Fibroblast of lung (primary cell): ENCODE measurements around the gene ZNF829. TPM values are rescaled to one million over a fixed set of nuclear protein-coding genes. Genes with fewer than 3 reads are reported as not detected.

Experiments used
- DNase-seq, 2 donors: peaks; one replicate each; pipeline versions ENCODE4 v3.0.0 to v3.0.0-alpha.2; 2010; ENCODE audit warnings: low read depth in 2 of 2
- H2AFZ ChIP-seq: 2 replicates; pipeline ENCODE4 v1.5.1; 2012; ENCODE audit warnings: low read length, control low read depth, inconsistent platforms
- H3K27ac ChIP-seq: 2 replicates; pipeline ENCODE4 v1.5.1; 2011; ENCODE audit warnings: low read length, control low read depth; ENCODE audit not compliant: insufficient read depth
- H3K27me3 ChIP-seq: 2 replicates; pipeline ENCODE4 v1.5.1; 2011; ENCODE audit warnings: mild to moderate bottlenecking, low read length; ENCODE audit not compliant: control insufficient read depth, insufficient read depth
- H3K36me3 ChIP-seq: 2 replicates; pipeline ENCODE4 v1.5.1; 2011; ENCODE audit warnings: low read length; ENCODE audit not compliant: control insufficient read depth, insufficient read depth
- H3K4me1 ChIP-seq: 2 replicates; pipeline ENCODE4 v1.5.1; 2011; ENCODE audit warnings: low read length; ENCODE audit not compliant: control insufficient read depth, insufficient read depth; ENCODE audit errors: extremely low read depth
- H3K4me2 ChIP-seq: 2 replicates; pipeline ENCODE4 v1.5.1; 2011; ENCODE audit warnings: low read length, control low read depth; ENCODE audit not compliant: insufficient read depth; ENCODE audit errors: extremely low read depth
- H3K4me3 ChIP-seq, 4 experiments: fragments of 200-600 bp in 1 of 4; sonication (generic) in 1 of 4; replicated peaks in 1 of 4; 2 replicates each; pipeline ENCODE4 v1.5.1; 2011 to 2016; ENCODE audit warnings: low read length in 4 of 4, low read depth in 3 of 4, mild to moderate bottlenecking in 3 of 4, control low read depth in 2 of 4, inconsistent platforms in 1 of 4, mixed read lengths in 1 of 4; ENCODE audit not compliant: insufficient read depth in 1 of 4; ENCODE audit errors: control extremely low read depth in 1 of 4
- H3K79me2 ChIP-seq: 2 replicates; pipeline ENCODE4 v1.5.1; 2012; ENCODE audit warnings: mild to moderate bottlenecking, low read length, inconsistent platforms; ENCODE audit not compliant: control insufficient read depth, insufficient read depth
- H3K9ac ChIP-seq: 2 replicates; pipeline ENCODE4 v1.5.1; 2011; ENCODE audit warnings: mild to moderate bottlenecking, low read length, control low read depth; ENCODE audit not compliant: insufficient read depth
- H3K9me3 ChIP-seq: 2 replicates; pipeline ENCODE4 v1.5.1; 2012; ENCODE audit warnings: low read depth, low read length; ENCODE audit not compliant: control insufficient read depth, insufficient read depth
- H4K20me1 ChIP-seq: 2 replicates; pipeline ENCODE4 v1.5.1; 2011; ENCODE audit warnings: low read length; ENCODE audit not compliant: control insufficient read depth, insufficient read depth; ENCODE audit errors: extremely low read depth
- CTCF ChIP-seq, 2 donors: IDR thresholded peaks in 1 of 2; conservative IDR thresholded peaks in 1 of 2; 1 replicate in 1 of 2; 2 replicates in 1 of 2; pipeline ENCODE4 v1.5.1; 2011 to 2012; ENCODE audit warnings: low read length in 2 of 2, control low read depth in 1 of 2, inconsistent platforms in 1 of 2, low read depth in 1 of 2, mild to moderate bottlenecking in 1 of 2
- EZH2 ChIP-seq: IDR thresholded peaks from 2 replicates; pipeline ENCODE4 v1.5.1; 2012; ENCODE audit warnings: low read length, control low read depth, mild to moderate bottlenecking; ENCODE audit errors: missing control alignments
- polyA minus RNA-seq: library from RNA; depleted of rRNA, polyadenylated mRNA; stranded (reverse); fragments of >200 nt; gene quantifications from 2 replicates; pipeline ENCODE4 v1.2.3, GENCODE V29; 2011; ENCODE audit warnings: low replicate concordance
- polyA plus RNA-seq, 2 donors: library from polyadenylated mRNA; depleted of rRNA in 1 of 2; stranded (reverse) in 1 of 2; unstranded in 1 of 2; fragments of >200 nt; gene quantifications; 2 replicates each; pipeline ENCODE4 v1.2.1, GENCODE V29; 2011 to 2012; ENCODE audit warnings: missing spikeins in 1 of 2
- total RNA-seq: library from RNA; depleted of rRNA; stranded (reverse); fragments of >200 nt; gene quantifications from 2 replicates; pipeline ENCODE4 v1.2.1, GENCODE V29; 2014

The ZNF829 gene
- total RNA-seq (2.5 and 2.8 TPM in 2 replicates), polyA plus RNA-seq (2.2 and 2.3 TPM in 2 replicates), polyA minus RNA-seq (0.78 TPM in 1 of 2 replicates, not detected in the other)
- polyA plus RNA-seq (2012) = 1.6 and 2.1 TPM in 2 replicates

GRCh38 chr19:36915992-36916830 lies at the start of gene ZNF829, which contains the start of gene ZNF568:
Gene ZNF829, minus strand, starts transcription at chr19:36916291. Its CDS starts 1,124 bp downstream, at chr19:36915167.
Gene ZNF568, plus strand, starts transcription at chr19:36916332. Its CDS starts 6,439 bp downstream, at chr19:36922771.
- peak within 1 kb of the TSS; percentile 97 for H3K27ac ChIP-seq
- H3K9ac ChIP-seq = peak within 1 kb of the TSS; percentile 98
- H3K4me1 ChIP-seq = no peaks in the 10 kb centered on the region
- H3K9me3 ChIP-seq = no peaks in the 10 kb centered on the region
- no peaks in the 10 kb centered on the region for H3K27me3 ChIP-seq
- H3K4me2 ChIP-seq = peak within 1 kb of the TSS; percentile 82
- TF ChIP-seq EZH2 (no peak), CTCF (conservative IDR thresholded peaks at IDR 0.05 in 1 of 2, IDR thresholded peaks at IDR 0.05 in 1 of 2; ENCODE audit: low read depth in 1 of 2, low read length in 2 of 2) (peak; percentile 66 to 67)
- peaks cover 4% of the 10 kb centered on the region for H3K79me2 ChIP-seq
- H3K36me3 ChIP-seq = peaks cover 2% of the 10 kb centered on the region
- peak within 1 kb of the TSS; percentile 55 to 99 (median 80) for H3K4me3 ChIP-seq
- DNase-seq = peak; percentile 88 to 90
- no peaks in the 10 kb centered on the region for H4K20me1 ChIP-seq
- H2AFZ ChIP-seq = peak within 1 kb of the TSS; percentile 95

DNA sequence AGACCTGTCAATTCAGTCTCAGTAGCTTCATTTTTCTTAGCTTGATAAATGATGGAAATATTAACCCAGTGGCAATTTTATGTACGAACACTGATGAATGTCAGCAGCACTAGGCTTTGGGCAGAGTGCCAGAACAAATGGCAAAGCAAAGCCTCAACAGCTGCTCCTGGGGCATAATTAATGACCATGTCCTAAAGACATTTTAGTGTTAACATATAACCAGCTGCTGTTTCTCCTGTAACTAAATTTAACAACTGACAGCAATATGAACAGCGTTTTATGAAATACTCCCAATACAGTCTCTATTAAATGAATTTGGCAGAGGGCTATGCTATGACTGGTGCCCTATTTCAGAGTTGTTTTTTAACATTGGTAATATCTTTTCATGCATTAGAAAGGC lies 47.2 kb upstream of the ZNF829 start:
- Histone ChIP-seq H3K9ac (no peak overlapping the region), H4K20me1 (no peaks in the 10 kb centered on the region), H3K4me2 (no peak overlapping the region), H3K9me3 (no peaks in the 10 kb centered on the region), H3K27me3 (no peaks in the 10 kb centered on the region), H2AFZ (no peak overlapping the region), H3K27ac (no peak overlapping the region), H3K79me2 (no peaks in the 10 kb centered on the region), H3K4me3 (no peak overlapping the region), H3K4me1 (no peaks in the 10 kb centered on the region), H3K36me3 (no peaks in the 10 kb centered on the region)
- DNase-seq = peak in 1 of 2 donors; percentile 45
- TF ChIP-seq EZH2 (no peak), CTCF (conservative IDR thresholded peaks at IDR 0.05 in 1 of 2, IDR thresholded peaks at IDR 0.05 in 1 of 2; ENCODE audit: low read depth in 1 of 2, low read length in 2 of 2) (no peak)

- Histone ChIP-seq H3K27ac (no peak overlapping the region), H3K36me3 (no peaks in the 10 kb centered on the region), H4K20me1 (no peaks in the 10 kb centered on the region), H3K4me3 (no peak overlapping the region), H3K79me2 (no peaks in the 10 kb centered on the region), H3K9ac (no peak overlapping the region), H3K9me3 (no peaks in the 10 kb centered on the region), H3K4me1 (no peaks in the 10 kb centered on the region), H2AFZ (no peak overlapping the region), H3K27me3 (no peaks in the 10 kb centered on the region), H3K4me2 (no peak overlapping the region)
- TF ChIP-seq CTCF (conservative IDR thresholded peaks at IDR 0.05 in 1 of 2, IDR thresholded peaks at IDR 0.05 in 1 of 2; ENCODE audit: low read depth in 1 of 2, low read length in 2 of 2) (no peak), EZH2 (no peak)
- no peak for DNase-seq
Observed at GRCh38 chr19:36962346-36962745, 46.3 kb upstream of the ZNF829 start.
